Stomach (tissue), 9 donors: ENCODE results near the gene LCN1. TPM values are rescaled to one million over a fixed set of nuclear protein-coding genes. Genes with fewer than 3 reads are reported as not detected.
"Not testable (repeated sequence)": the region's sequence is repeated elsewhere in the genome, so short reads cannot be mapped to it uniquely, and the experiment has no call there.

Experiments
- DNase-seq, 2 donors: peaks; one replicate each; pipeline versions ENCODE4 v3.0.0 to v3.0.0-alpha.2; 2013 to 2019
- H3K27ac ChIP-seq, 5 donors: fragments of 200-600 bp in 4 of 5; sonication (generic) in 4 of 5; one replicate each; pipeline ENCODE4 v1.5.1; 2013 to 2019; ENCODE audit warnings: mild to moderate bottlenecking in 1 of 5, moderate library complexity in 1 of 5
- H3K27me3 ChIP-seq, 3 donors: fragments of 200-600 bp; sonication (generic); one replicate each; pipeline ENCODE4 v1.5.1; 2017 to 2019; ENCODE audit warnings: mixed run types in 1 of 3
- H3K36me3 ChIP-seq, 4 donors: fragments of 200-600 bp; sonication (generic); 1 replicate in 3 of 4; 2 replicates in 1 of 4; pipeline ENCODE4 v1.5.1; 2016 to 2019
- H3K4me1 ChIP-seq, 4 donors: fragments of 200-600 bp; sonication (generic); one replicate each; pipeline ENCODE4 v1.5.1; 2016 to 2019
- H3K4me3 ChIP-seq, 4 donors: fragments of 200-600 bp; sonication (generic) in 3 of 4; one replicate each; pipeline ENCODE4 v1.5.1; 2016 to 2019; ENCODE audit warnings: mild to moderate bottlenecking in 1 of 4
- H3K9me3 ChIP-seq, 4 donors: fragments of 200-600 bp; sonication (generic); one replicate each; pipeline ENCODE4 v1.5.1; 2016 to 2019
- CTCF ChIP-seq, 7 experiments: fragments of 450-650 bp in 4 of 7; fragments of 200-600 bp in 3 of 7; sonication (generic) in 3 of 7; IDR thresholded peaks; one replicate each; pipeline ENCODE4 v1.5.1; 2016 to 2019; ENCODE audit warnings: antibody characterized with exemption in 7 of 7, control low read depth in 2 of 7, mild to moderate bottlenecking in 1 of 7
- EP300 ChIP-seq: sonication (generic); formaldehyde crosslinking; IDR thresholded peaks from one replicate; pipeline ENCODE4 v1.6.1; 2017; ENCODE audit warnings: antibody characterized with exemption
- POLR2A ChIP-seq, 4 donors: fragments of 450-650 bp; IDR thresholded peaks; one replicate each; pipeline ENCODE4 v1.6.1; 2016; ENCODE audit warnings: antibody characterized with exemption in 4 of 4, control low read depth in 2 of 4, mild to moderate bottlenecking in 1 of 4, moderate library complexity in 1 of 4
- POLR2AphosphoS5 ChIP-seq, 3 donors: sonication (generic); formaldehyde crosslinking; IDR thresholded peaks; one replicate each; pipeline ENCODE4 v1.6.1; 2016; ENCODE audit warnings: antibody characterized with exemption in 3 of 3
- WGBS, 5 donors: extraction: QIAGEN DNeasy Blood & Tissue Kit in 3 of 5; methylation state at CpG; one replicate each; pipeline versions ENCODE4 v1.1.5 to v1.1.7; 2013 to 2018; 5-methylcytosine and 5-hydroxymethylcytosine counted together
- intact Hi-C: fragments of 100-400 bp; cut with DNase I; formaldehyde crosslinking; loops from one replicate; pipeline ENCODE4 v1.15.1; 2023; ENCODE audit warnings: low total_unique reads
- polyA plus RNA-seq, 3 donors: library from polyadenylated mRNA; stranded (reverse); fragments of 200-250 nt; gene quantifications; one replicate each; pipeline ENCODE4 v1.2.3, GENCODE V29; 2013
- total RNA-seq, 5 donors: library from RNA; depleted of rRNA; stranded (reverse); fragments of >200 nt; gene quantifications; one replicate each; pipeline versions ENCODE4 v1.1.0 to v1.2.3, GENCODE V29; 2014 to 2016
- donor health status: healthy with polysubstance abuse.
- donor health status: Bipolar disorder and iron deficiency.
- donor health status: healthy.

LCN1 gene
- total and polyA plus RNA-seq, 8 donors = not detected

GRCh38 chr9:135544981-135545635 is 23.9 kb downstream of the LCN1 start:
- no peaks in the 10 kb centered on the region for H3K36me3 ChIP-seq
- no peaks in the 10 kb centered on the region for H3K9me3 ChIP-seq
- DNase-seq = peak in 1 of 2 donors; percentile 17
- no peak overlapping the region for H3K4me3 ChIP-seq
- H3K27ac ChIP-seq = no peak overlapping the region
- no peaks in the 10 kb centered on the region for H3K4me1 ChIP-seq
- intact Hi-C loops = no loop called here
- 77 to 86% (median 80%) methylated on average over 17 to 18 of the region's 18 CpGs for WGBS, 5 donors
- H3K27me3 ChIP-seq = peaks cover 0 to 33% (median 0%) of the 10 kb centered on the region in 3 donors
- TF ChIP-seq CTCF (IDR thresholded peaks at IDR 0.05) (no peak), POLR2AphosphoS5 (IDR thresholded peaks at IDR 0.05) (no peak), POLR2A (IDR thresholded peaks at IDR 0.05) (no peak), EP300 (no peak)

- H3K4me1 ChIP-seq, intact Hi-C loops, H3K9me3 ChIP-seq, DNase-seq, H3K4me3 ChIP-seq, H3K27ac ChIP-seq, H3K36me3 ChIP-seq: not testable (repeated sequence)
- 63 to 74% (median 69%) methylated on average over 10 to 13 of the region's 19 CpGs for WGBS, 5 donors
- peaks cover 0 to 31% (median 0%) of the 10 kb centered on the region in 3 donors for H3K27me3 ChIP-seq
These were observed 24.5 kb downstream of the LCN1 start, which contains the start of gene OBP2A for GRCh38 chr9:135545646-135546176. Gene OBP2A, plus strand, starts transcription at chr9:135546126. Its CDS starts 55 bp downstream, at chr9:135546181.

GRCh38 chr9:135546792-135547617 is 25.8 kb downstream of the LCN1 start:
- peak in 1 of 2 donors; percentile 21 for DNase-seq
- H3K36me3 ChIP-seq = not testable (repeated sequence)
- 64 to 83% (median 76%) methylated on average over 9 to 20 of the region's 21 CpGs for WGBS, 5 donors

GRCh38 chr9:135547756-135548736 is 26.8 kb downstream of the LCN1 start:
- Histone ChIP-seq H3K27ac (no peak overlapping the region), H3K4me3 (no peak overlapping the region), H3K9me3 (no peaks in the 10 kb centered on the region), H3K36me3 (no peaks in the 10 kb centered on the region), H3K4me1 (no peaks in the 10 kb centered on the region), H3K27me3 (peaks cover 0 to 31% (median 0%) of the 10 kb centered on the region in 3 donors)
- WGBS, 5 donors = 65 to 76% (median 75%) methylated on average over 11 to 28 of the region's 28 CpGs
- no peak for TF ChIP-seq CTCF (IDR thresholded peaks at IDR 0.05)
- no peak for TF ChIP-seq POLR2AphosphoS5 (IDR thresholded peaks at IDR 0.05)
- no peak for TF ChIP-seq POLR2A (IDR thresholded peaks at IDR 0.05)
- TF ChIP-seq EP300 = no peak
- intact Hi-C loops = no loop called here
- no peak for DNase-seq

More at GRCh38 chr9:135546792-135547617, 25.8 kb downstream of the LCN1 start:
- H3K27me3 ChIP-seq = peaks cover 0 to 31% (median 0%) of the 10 kb centered on the region in 3 donors
- intact Hi-C loops, H3K27ac ChIP-seq, H3K4me1 ChIP-seq, H3K9me3 ChIP-seq, H3K4me3 ChIP-seq: not testable (repeated sequence)

- H3K4me3 ChIP-seq, DNase-seq, intact Hi-C loops, H3K9me3 ChIP-seq, H3K4me1 ChIP-seq, H3K36me3 ChIP-seq, H3K27ac ChIP-seq: not testable (repeated sequence)
- H3K27me3 ChIP-seq = peaks cover 0 to 26% (median 0%) of the 10 kb centered on the region in 3 donors
- 69 to 83% (median 77%) methylated on average over 12 to 28 of the region's 28 CpGs for WGBS, 5 donors
These were observed 28.5 kb downstream of the LCN1 start for GRCh38 chr9:135549478-135550343.
